HG03565 (cell line): ENCODE data around the gene BTBD8.
A peak's percentile ranks its signal among the peaks of the same experiment; 100 is the strongest.
"Not testable (repeated sequence)": the region's sequence is repeated elsewhere in the genome, so short reads cannot be mapped to it uniquely, and the experiment has no call there.

Experiments
- ATAC-seq: cut with Tn5 transposase; IDR thresholded peaks from one replicate; pipeline ENCODE4 v1.9.1; 2021; ENCODE audit warnings: mild to moderate bottlenecking, moderate library complexity; ENCODE audit not compliant: unreplicated experiment

Gene BTBD8

GRCh38 chr1:92080128-92080985, at the start of gene BTBD8:
Gene BTBD8, plus strand, starts transcription at chr1:92080345. Its CDS starts 227 bp downstream, at chr1:92080572.
- ATAC-seq, result peak; percentile 93

GRCh38 chr1:92030656-92031107, 49.5 kb upstream of the BTBD8 start:
- no peak for ATAC-seq

GRCh38 chr1:92031281-92032110, 48.6 kb upstream of the BTBD8 start:
- ATAC-seq, result no peak

- no peak for ATAC-seq
These were observed 42.7 kb upstream of the BTBD8 start for GRCh38 chr1:92037400-92037799.

GRCh38 chr1:92038695-92039346, 41.3 kb upstream of the BTBD8 start:
- ATAC-seq, result no peak

- ATAC-seq, result no peak
These were observed 39.2 kb upstream of the BTBD8 start for GRCh38 chr1:92040971-92041370.

DNA sequence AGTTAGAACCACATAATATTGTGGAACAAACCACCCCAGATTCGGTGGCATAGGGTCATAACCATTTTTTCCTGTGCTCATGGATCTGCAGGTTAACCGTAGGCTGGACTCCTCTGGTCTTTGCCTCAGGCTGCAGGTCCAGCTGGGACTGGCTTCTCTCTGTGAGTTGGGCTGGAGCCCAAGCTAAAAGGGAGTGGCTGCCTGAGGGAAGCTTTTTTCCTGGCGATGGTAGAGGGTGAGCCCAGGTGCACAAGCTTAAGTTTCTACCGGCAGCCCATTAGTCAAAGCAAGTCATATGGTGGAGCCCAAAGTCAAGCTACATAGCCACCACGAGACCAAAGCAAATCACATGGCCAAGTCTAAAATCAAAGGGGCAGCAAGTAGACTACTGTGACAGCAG, 36.5 kb upstream of the BTBD8 start:
- ATAC-seq, result no peak

GRCh38 chr1:92045766-92046495, 34.2 kb upstream of the BTBD8 start:
- no peak for ATAC-seq

- ATAC-seq, result no peak
These were observed 28.2 kb upstream of the BTBD8 start for GRCh38 chr1:92051948-92052347.

GRCh38 chr1:92065042-92065441, 15.1 kb upstream of the BTBD8 start:
- no peak for ATAC-seq

- ATAC-seq, result no peak
These were observed 13.8 kb upstream of the BTBD8 start for GRCh38 chr1:92066321-92066720.

DNA sequence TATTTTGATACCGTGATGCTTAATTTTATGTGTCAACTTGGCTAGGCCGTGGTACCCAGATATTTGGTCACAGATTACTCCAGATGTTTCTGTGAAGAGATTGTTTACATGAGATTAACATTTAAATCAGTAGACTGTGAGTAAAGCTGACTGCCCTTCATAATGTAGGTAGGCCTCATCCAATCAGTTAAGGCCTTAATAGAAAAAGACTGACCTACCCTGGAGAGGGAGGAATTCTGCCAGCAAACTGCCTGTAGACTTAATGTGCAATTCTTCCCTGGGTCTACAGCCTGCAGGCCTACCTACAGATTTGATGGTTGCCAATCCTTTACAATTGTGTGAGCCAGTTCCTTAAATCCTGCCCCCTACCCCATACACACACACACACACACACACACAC, 9.3 kb upstream of the BTBD8 start:
- ATAC-seq, result no peak

DNA sequence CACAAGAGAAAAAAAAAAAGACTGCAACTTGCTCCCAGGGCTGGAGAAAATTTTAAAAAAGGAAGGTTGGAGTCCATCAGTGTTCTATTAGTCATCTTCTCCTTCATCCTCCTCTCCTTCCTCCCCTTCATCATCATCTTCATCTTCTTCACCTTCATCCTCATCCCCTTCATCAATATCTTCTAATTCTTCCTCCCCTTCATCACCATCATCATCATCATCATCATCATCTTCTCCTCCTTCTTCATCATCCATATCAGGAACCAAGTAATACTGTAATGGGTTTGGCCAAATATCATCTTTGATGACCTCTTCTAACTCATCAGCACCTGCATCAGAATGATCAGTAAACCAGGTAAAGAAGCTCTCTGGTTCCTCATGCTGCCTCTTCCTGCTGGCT, 5.7 kb upstream of the BTBD8 start:
- not testable (repeated sequence) for ATAC-seq

DNA sequence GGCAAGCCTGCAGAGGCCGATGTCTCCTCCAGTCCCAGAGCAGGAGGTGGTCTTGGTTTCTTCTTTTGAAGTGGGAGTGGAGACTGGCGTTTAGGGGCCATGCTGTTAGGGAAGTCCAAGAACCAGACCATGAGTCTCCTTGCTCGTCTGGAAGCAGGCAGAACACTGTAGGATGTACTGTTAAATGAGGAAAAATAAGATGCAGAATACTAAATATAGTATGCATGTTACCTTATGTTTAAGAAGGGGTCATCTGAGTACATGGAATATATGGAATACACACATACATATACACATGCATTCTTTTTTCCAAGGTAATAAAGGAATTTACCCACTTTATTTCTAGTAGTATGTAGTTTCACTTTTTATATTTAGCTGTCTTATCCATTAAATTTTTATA, 4.8 kb upstream of the BTBD8 start, which contains the start of gene SETSIP:
Gene SETSIP, minus strand, starts transcription at position 101 of the 400 bp plus-strand sequence. Its CDS starts 0 bp downstream, at position 101.
- ATAC-seq, result no peak

GRCh38 chr1:92076363-92076762, 3.8 kb upstream of the BTBD8 start:
- ATAC-seq, result no peak

- ATAC-seq, result not testable (repeated sequence)
These were observed 2.1 kb upstream of the BTBD8 start for GRCh38 chr1:92078077-92078476.

- ATAC-seq, result no peak
These were observed 704 bp upstream of the BTBD8 start for GRCh38 chr1:92079441-92079840.

- no peak for ATAC-seq
These were observed 886 bp downstream of the BTBD8 start for GRCh38 chr1:92081031-92081430.

DNA sequence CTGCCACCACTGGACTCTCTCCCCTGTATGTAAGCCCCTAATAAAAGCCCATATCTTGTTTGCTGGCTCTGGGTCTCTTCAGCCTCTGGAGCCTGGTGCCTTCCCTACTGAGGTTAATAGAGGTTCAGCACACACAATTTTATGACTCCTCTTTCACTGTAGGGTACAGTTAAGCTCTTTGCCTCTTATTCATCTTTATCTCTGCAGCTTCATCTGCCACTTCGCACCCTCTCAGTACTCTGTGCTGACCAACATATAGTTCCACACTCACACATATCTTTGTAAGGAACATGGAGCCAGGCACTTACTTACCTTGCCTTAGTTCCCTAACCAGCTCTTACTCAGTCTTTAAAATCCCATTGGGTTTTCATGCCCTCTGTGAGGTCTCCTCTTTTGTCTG, 4.5 kb downstream of the BTBD8 start:
- ATAC-seq, result no peak

- no peak for ATAC-seq
These were observed 5.6 kb downstream of the BTBD8 start for GRCh38 chr1:92085727-92086126.

DNA sequence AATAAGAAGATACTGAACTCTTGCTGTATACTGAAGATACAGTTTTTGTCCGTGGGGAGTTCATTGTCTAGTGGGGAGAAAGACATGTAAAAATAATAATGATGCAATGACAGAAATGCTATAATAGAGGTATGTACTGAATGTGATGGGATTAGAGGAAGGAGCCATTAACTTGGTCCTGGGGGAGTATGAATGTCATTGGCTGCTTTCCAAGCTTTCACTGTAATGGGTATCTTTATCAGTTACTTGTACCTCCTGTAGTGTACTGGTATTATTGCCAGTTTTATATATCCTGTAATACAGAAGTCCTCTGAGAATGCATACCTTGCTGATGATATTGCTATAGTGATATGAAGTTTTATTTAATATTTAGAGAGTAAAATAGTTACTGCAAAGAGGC, 7.4 kb downstream of the BTBD8 start:
- ATAC-seq, result no peak
